Measurements from ENCODE around the gene PMEL. TPM values are rescaled to one million over a fixed set of nuclear protein-coding genes. Genes with fewer than 3 reads are reported as not detected.

Gene PMEL
- total and polyA plus RNA-seq, 4 donors = 1.1 to 4.5 (median 2.4) TPM

DNA sequence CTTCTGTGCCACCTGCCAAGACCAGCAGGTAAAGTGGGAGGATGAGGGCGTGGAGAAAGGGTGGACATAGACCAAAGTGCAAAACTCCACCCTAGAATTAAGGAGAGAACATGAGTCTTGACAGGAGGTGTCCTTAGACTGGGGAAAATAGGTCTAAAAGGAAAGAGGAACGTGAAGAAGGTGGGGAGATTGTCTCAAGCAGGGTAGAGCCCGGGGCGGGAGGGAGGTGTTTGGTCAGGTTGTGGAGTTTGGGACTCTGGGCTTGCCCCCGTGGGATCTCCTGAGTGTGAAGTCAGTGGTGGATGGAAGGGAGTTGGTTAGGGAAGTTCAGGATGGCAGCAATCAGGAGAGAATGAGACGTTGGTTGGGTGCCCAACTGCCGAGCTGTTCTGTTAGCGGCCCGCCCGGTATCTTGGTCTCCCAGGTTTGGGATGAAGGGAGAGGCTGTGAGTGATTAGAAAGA is 34.5 kb downstream of the PMEL start (continued):
- TF ChIP-seq, protein P1, sequence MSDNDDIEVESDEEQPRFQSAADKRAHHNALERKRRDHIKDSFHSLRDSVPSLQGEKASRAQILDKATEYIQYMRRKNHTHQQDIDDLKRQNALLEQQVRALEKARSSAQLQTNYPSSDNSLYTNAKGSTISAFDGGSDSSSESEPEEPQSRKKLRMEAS (IDR thresholded peaks at IDR 0.05) = no peak
- TF ChIP-seq NR2F2 (IDR thresholded peaks at IDR 0.05) = no peak

DNA sequence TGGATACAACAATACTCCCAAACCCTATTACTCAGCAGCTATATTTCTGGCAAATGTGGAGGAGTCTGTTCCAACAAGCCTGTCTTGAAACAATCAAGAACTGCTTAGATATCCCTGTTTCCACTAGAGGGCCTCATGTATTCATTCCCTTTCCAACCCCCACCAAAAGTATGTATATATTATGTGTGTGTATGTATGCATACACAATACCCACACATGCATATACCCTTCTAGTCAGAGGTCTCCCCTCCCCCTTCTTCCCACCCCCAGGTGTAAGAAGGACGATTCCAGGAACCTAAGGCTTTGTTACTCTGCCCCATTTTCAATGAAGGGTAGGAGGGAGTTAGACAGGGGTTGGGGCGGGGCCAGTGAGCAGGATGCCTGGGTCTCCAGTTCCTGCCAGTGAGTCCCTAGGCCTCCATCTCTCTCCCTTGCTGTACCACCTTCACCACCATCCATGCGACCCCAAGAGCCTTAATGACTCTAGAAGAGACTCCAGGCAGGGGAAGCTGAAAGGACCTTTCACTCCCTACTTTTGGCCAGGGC is 35.0 kb downstream of the PMEL start, which contains the start of gene DGKA:
TSS of gene DGKA (plus strand) at position 392 of the 546 bp plus-strand sequence. CDS start 5,342 bp downstream, outside the sequence.
- Histone ChIP-seq H3K27ac (ENCODE audit: low read depth in 1 of 2, low read length in 2 of 2) (peak within 1 kb of the TSS; percentile 6 to 71), H3K9me3 (ENCODE audit: control insufficient read depth in 4 of 4, low read length in 3 of 4) (no peaks in the 10 kb centered on the region), H3K4me3 (ENCODE audit: low read depth in 1 of 3, low read length in 3 of 3) (peak within 1 kb of the TSS; percentile 36 to 68 (median 58)), H3K4me1 (ENCODE audit: control insufficient read depth in 4 of 4, insufficient read depth in 4 of 4, low read length in 3 of 4) (peaks cover 7 to 28% (median 18%) of the 10 kb centered on the region in 4 donors), H3K36me3 (ENCODE audit: control insufficient read depth in 4 of 4, insufficient read depth in 3 of 4, low read depth in 1 of 4, low read length in 3 of 4) (no peaks in the 10 kb centered on the region), H3K9ac (ENCODE audit: low read depth in 1 of 2, low read length in 2 of 2) (peak within 1 kb of the TSS; percentile 33 to 67), H3K27me3 (ENCODE audit: control insufficient read depth in 4 of 4, insufficient read depth in 4 of 4, low read length in 3 of 4) (no peaks in the 10 kb centered on the region)
- WGBS = 54% methylated on average over 3 of the region's 3 CpGs
- TF ChIP-seq, protein P2, sequence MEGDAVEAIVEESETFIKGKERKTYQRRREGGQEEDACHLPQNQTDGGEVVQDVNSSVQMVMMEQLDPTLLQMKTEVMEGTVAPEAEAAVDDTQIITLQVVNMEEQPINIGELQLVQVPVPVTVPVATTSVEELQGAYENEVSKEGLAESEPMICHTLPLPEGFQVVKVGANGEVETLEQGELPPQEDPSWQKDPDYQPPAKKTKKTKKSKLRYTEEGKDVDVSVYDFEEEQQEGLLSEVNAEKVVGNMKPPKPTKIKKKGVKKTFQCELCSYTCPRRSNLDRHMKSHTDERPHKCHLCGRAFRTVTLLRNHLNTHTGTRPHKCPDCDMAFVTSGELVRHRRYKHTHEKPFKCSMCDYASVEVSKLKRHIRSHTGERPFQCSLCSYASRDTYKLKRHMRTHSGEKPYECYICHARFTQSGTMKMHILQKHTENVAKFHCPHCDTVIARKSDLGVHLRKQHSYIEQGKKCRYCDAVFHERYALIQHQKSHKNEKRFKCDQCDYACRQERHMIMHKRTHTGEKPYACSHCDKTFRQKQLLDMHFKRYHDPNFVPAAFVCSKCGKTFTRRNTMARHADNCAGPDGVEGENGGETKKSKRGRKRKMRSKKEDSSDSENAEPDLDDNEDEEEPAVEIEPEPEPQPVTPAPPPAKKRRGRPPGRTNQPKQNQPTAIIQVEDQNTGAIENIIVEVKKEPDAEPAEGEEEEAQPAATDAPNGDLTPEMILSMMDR (IDR thresholded peaks at IDR 0.05; ENCODE audit: low read depth, low read length, missing input control) = peak; percentile 30
- TF ChIP-seq RAD21 (IDR thresholded peaks at IDR 0.05) (peak; percentile 41 to 63), JUND (IDR thresholded peaks at IDR 0.05) (no peak)
- TF ChIP-seq, protein P1 (IDR thresholded peaks at IDR 0.05) = no peak
- TF ChIP-seq, protein P3, sequence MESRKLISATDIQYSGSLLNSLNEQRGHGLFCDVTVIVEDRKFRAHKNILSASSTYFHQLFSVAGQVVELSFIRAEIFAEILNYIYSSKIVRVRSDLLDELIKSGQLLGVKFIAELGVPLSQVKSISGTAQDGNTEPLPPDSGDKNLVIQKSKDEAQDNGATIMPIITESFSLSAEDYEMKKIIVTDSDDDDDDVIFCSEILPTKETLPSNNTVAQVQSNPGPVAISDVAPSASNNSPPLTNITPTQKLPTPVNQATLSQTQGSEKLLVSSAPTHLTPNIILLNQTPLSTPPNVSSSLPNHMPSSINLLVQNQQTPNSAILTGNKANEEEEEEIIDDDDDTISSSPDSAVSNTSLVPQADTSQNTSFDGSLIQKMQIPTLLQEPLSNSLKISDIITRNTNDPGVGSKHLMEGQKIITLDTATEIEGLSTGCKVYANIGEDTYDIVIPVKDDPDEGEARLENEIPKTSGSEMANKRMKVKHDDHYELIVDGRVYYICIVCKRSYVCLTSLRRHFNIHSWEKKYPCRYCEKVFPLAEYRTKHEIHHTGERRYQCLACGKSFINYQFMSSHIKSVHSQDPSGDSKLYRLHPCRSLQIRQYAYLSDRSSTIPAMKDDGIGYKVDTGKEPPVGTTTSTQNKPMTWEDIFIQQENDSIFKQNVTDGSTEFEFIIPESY (IDR thresholded peaks at IDR 0.05) = no peak
- TF ChIP-seq, protein P4, sequence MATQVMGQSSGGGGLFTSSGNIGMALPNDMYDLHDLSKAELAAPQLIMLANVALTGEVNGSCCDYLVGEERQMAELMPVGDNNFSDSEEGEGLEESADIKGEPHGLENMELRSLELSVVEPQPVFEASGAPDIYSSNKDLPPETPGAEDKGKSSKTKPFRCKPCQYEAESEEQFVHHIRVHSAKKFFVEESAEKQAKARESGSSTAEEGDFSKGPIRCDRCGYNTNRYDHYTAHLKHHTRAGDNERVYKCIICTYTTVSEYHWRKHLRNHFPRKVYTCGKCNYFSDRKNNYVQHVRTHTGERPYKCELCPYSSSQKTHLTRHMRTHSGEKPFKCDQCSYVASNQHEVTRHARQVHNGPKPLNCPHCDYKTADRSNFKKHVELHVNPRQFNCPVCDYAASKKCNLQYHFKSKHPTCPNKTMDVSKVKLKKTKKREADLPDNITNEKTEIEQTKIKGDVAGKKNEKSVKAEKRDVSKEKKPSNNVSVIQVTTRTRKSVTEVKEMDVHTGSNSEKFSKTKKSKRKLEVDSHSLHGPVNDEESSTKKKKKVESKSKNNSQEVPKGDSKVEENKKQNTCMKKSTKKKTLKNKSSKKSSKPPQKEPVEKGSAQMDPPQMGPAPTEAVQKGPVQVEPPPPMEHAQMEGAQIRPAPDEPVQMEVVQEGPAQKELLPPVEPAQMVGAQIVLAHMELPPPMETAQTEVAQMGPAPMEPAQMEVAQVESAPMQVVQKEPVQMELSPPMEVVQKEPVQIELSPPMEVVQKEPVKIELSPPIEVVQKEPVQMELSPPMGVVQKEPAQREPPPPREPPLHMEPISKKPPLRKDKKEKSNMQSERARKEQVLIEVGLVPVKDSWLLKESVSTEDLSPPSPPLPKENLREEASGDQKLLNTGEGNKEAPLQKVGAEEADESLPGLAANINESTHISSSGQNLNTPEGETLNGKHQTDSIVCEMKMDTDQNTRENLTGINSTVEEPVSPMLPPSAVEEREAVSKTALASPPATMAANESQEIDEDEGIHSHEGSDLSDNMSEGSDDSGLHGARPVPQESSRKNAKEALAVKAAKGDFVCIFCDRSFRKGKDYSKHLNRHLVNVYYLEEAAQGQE (IDR thresholded peaks at IDR 0.05) = no peak
- peak; percentile 46 for DNase-seq (ENCODE audit: low spot score)

DNA sequence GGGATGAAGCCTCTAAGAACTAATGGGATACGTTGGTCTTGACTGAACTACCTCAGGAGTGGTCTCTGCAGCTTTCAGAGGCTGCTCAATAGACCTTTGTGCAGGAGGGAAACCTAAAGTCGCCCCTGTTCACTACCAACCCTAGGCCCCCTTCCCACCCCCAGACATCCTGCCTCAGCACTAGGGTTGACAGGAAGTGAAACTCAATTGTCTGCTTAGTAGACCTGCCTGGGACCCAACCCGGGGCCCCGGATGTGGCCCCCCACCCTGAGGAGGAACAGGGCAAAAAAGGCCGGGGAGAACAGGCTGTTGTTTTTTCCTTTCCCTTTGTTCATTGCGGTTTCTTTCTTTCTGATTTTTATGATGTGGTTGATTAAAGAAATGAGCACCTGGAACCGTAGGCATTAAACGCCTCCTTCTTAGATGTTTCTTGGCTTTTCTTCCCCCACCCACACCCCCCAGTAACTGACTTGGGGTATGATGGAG is 36.5 kb downstream of the PMEL start:
- H3K9ac ChIP-seq (ENCODE audit: low read depth in 1 of 2, low read length in 2 of 2) = peak overlapping the region in 1 of 2 donors; percentile 18
- peaks cover 0 to 1% (median 0%) of the 10 kb centered on the region in 4 donors for H3K36me3 ChIP-seq (ENCODE audit: control insufficient read depth in 4 of 4, insufficient read depth in 3 of 4, low read depth in 1 of 4, low read length in 3 of 4)
- 62% methylated on average over 8 of the region's 8 CpGs for WGBS
- H3K27me3 ChIP-seq (ENCODE audit: control insufficient read depth in 4 of 4, insufficient read depth in 4 of 4, low read length in 3 of 4) = no peaks in the 10 kb centered on the region
- H3K27ac ChIP-seq (ENCODE audit: low read depth in 1 of 2, low read length in 2 of 2) = peak overlapping the region; percentile 23 to 37
- TF ChIP-seq RAD21 (IDR thresholded peaks at IDR 0.05) = no peak
- no peak for TF ChIP-seq RXRA (IDR thresholded peaks at IDR 0.05)
- TF ChIP-seq FOXA2 (IDR thresholded peaks at IDR 0.05) = no peak
- TF ChIP-seq, protein P4 (IDR thresholded peaks at IDR 0.05) = no peak
- no peak for TF ChIP-seq EGR1 (IDR thresholded peaks at IDR 0.05; ENCODE audit: low read depth in 2 of 2)
- peaks cover 7 to 32% (median 26%) of the 10 kb centered on the region in 4 donors for H3K4me1 ChIP-seq (ENCODE audit: control insufficient read depth in 4 of 4, insufficient read depth in 4 of 4, low read length in 3 of 4)
- no peak for DNase-seq (ENCODE audit: low spot score)
- H3K9me3 ChIP-seq (ENCODE audit: control insufficient read depth in 4 of 4, low read length in 3 of 4) = no peaks in the 10 kb centered on the region
- no peak overlapping the region for H3K4me3 ChIP-seq (ENCODE audit: low read depth in 1 of 3, low read length in 3 of 3)

Data from liver (tissue), 9 donors.